Measurements from ENCODE around the gene CLEC11A. TPM values are rescaled to one million over a fixed set of nuclear protein-coding genes. Genes with fewer than 3 reads are reported as not detected.
A peak's percentile ranks its signal among the peaks of the same experiment; 100 is the strongest.

Gene CLEC11A
- total RNA-seq, 1 donor from 2014 or later = 12.7 TPM

- TF ChIP-seq CTCF (conservative IDR thresholded peaks at IDR 0.05; ENCODE audit: low read depth, low read length) = peak; percentile 86
- no peak overlapping the region for H3K4me3 ChIP-seq (ENCODE audit: low read depth, low read length)
- DNase-seq (ENCODE audit: low read depth) = no peak
These were observed 17.6 kb upstream of the CLEC11A start for GRCh38 chr19:50705422-50706019.

GRCh38 chr19:50706387-50706786 lies 16.8 kb upstream of the CLEC11A start:
- no peak for DNase-seq (ENCODE audit: low read depth)
- no peak overlapping the region for H3K4me3 ChIP-seq (ENCODE audit: low read depth, low read length)
- TF ChIP-seq CTCF (conservative IDR thresholded peaks at IDR 0.05; ENCODE audit: low read depth, low read length) = no peak

- TF ChIP-seq CTCF (conservative IDR thresholded peaks at IDR 0.05; ENCODE audit: low read depth, low read length) = no peak
- no peak for DNase-seq (ENCODE audit: low read depth)
- no peak overlapping the region for H3K4me3 ChIP-seq (ENCODE audit: low read depth, low read length)
These were observed 14.8 kb upstream of the CLEC11A start for GRCh38 chr19:50708179-50708879.

GRCh38 chr19:50710094-50710493 lies 13.1 kb upstream of the CLEC11A start:
- TF ChIP-seq CTCF (conservative IDR thresholded peaks at IDR 0.05; ENCODE audit: low read depth, low read length) = no peak
- H3K4me3 ChIP-seq (ENCODE audit: low read depth, low read length) = no peak overlapping the region
- no peak for DNase-seq (ENCODE audit: low read depth)

- no peak for DNase-seq (ENCODE audit: low read depth)
- no peak for TF ChIP-seq CTCF (conservative IDR thresholded peaks at IDR 0.05; ENCODE audit: low read depth, low read length)
- H3K4me3 ChIP-seq (ENCODE audit: low read depth, low read length) = no peak overlapping the region
These were observed 12.6 kb upstream of the CLEC11A start for GRCh38 chr19:50710612-50711011.

- H3K4me3 ChIP-seq (ENCODE audit: low read depth, low read length) = no peak overlapping the region
- no peak for TF ChIP-seq CTCF (conservative IDR thresholded peaks at IDR 0.05; ENCODE audit: low read depth, low read length)
- DNase-seq (ENCODE audit: low read depth) = no peak
These were observed 12.0 kb upstream of the CLEC11A start for GRCh38 chr19:50711196-50711595.

GRCh38 chr19:50711805-50712204 lies 11.4 kb upstream of the CLEC11A start:
- DNase-seq (ENCODE audit: low read depth) = no peak
- TF ChIP-seq CTCF (conservative IDR thresholded peaks at IDR 0.05; ENCODE audit: low read depth, low read length) = no peak
- H3K4me3 ChIP-seq (ENCODE audit: low read depth, low read length) = no peak overlapping the region
